LNCAP (cell line): ENCODE results near the gene NOB1.

Experiments
- CTCF ChIP-seq: fragments of 450-650 bp; IDR thresholded peaks from 2 replicates; pipeline ENCODE4 v1.5.1; 2017; ENCODE audit warnings: mild to moderate bottlenecking

The NOB1 gene

DNA sequence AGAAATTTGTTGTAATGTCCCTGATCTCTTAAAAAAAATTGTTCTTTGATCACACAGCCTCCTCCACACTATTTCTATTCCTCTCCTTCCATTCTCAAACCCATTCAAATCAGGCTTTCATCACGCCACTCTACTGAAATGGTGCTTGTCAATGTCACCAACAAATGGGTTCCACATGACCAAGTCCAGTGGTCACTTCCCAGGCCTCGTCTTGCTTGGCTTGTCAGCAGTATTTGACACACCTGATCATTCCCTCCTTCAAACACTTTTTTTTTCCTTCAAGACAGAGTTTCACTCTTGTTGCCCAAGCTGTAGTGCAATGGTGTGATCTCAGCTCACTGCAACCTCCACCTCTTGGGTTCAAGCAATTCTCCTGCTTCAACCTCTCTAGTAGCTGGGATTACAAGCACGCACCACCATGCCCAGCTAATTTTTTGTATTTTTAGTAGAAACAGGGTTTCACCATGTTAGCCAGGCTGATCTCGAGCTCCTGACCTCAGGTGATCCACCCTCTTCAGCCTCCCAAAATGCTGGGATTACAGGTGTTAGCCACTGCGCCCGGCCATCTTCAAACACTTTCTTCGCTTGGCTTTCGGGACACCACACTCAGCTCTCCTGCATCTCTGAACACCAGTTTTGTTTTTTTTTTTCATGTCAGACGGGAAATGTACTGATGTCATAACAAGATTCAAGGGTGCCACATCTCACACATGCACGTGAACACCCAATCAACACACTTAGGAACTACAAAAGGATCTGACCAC lies 46.6 kb downstream of the NOB1 start:
- TF ChIP-seq CTCF: no peak

GRCh38 chr16:69706975-69707340 lies 47.8 kb downstream of the NOB1 start:
- TF ChIP-seq CTCF: no peak

GRCh38 chr16:69706256-69706974 lies 48.3 kb downstream of the NOB1 start:
- TF ChIP-seq CTCF: no peak

DNA sequence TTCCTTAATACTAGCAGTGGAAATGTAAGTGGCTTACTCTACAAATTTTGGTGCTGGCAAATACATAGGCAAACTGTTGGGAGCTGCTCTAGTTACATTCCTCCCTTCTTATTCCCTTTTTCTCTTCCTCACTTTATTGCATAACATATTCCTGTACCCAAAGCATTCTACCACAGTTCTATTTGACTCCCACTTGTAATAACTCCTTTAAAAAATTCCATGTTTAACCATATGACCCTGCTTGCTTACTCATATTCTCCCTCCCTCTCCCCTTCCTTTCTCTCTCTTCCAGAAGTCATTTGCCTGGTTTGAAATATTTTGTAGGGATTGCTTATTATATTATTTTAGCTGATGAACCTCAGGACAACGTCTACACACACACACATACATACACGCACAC lies 51.1 kb downstream of the NOB1 start:
- no peak for TF ChIP-seq CTCF

DNA sequence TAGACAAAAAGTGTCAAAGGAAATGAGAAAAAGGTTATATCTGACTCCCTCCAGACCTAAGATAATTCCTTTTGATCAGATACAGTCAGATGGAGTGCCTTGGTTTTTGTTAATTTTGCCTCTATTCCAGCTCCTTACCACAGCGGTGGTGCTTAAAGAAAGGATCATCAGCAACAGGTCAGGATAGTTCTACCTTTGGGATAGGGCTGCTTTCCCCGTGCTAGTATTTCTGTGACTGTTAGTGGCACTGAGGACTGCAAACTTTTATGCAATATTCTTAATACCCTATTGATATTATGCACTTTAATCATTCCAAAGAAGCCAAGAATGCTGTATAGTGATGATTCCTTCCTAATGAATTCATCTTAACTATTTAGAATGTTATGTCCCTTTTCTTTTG lies 52.9 kb downstream of the NOB1 start:
- TF ChIP-seq CTCF: no peak

- no peak for TF ChIP-seq CTCF
Observed at GRCh38 chr16:69701452-69701851, 53.3 kb downstream of the NOB1 start.

DNA sequence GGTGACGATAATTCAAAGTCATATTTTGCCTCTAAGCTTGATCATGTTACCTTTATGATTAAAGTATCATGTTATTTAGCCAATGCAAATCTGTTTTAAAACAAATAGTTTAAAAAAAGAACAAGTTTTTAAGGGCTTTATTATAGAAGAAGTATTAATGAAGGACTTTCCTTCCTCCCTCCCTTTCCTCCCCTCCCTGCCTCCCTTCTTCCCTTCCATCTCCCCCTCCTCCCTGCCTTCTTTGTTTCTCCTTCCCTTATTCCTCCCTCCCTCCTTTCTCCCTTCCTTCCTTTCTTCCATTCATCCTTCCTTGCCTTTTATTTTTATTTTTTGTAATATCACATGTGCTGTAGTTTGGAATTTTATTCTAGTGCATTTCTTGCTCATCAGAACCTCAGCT lies 54.8 kb downstream of the NOB1 start:
- no peak for TF ChIP-seq CTCF
